IMR-90 (cell line): ENCODE measurements around the gene SIAH2. TPM values are rescaled to one million over a fixed set of nuclear protein-coding genes. Genes with fewer than 3 reads are reported as not detected.

ENCODE experiments used
- ATAC-seq: fragments of 200-7000 bp; cut with Tn5 transposase; 2 replicates; pipeline ENCODE4 v1.9.1; 2020; ENCODE audit warnings: low read depth, mild to moderate bottlenecking, moderate library complexity
- BruUV-seq: library from RNA; stranded (reverse); fragments of 400-500 nt; replicated peaks from 2 replicates; lab custom pipeline; 2021; lab: Mats Ljungman, UMichigan
- CTCF ChIA-PET: fragments of 300-600 bp; formaldehyde crosslinking; extraction: SDS; loops from one replicate; lab custom pipeline; 2021; ENCODE audit warnings: antibody characterized with exemption; lab: Yijun Ruan, JAX
- POLR2A ChIA-PET: fragments of 300-600 bp; sonication (Branson Sonifier 250); formaldehyde crosslinking; loops from one replicate; lab custom pipeline; 2022; ENCODE audit warnings: antibody characterized with exemption; ENCODE audit not compliant: unreplicated experiment; lab: Charles Lee
- DNase-seq: peaks from one replicate; pipeline ENCODE4 v3.0.0; 2013
- H2AFZ ChIP-seq: replicated peaks from 2 replicates; pipeline ENCODE3; 2013; ENCODE audit warnings: low read length, mild to moderate bottlenecking; ENCODE audit not compliant: poor library complexity
- H2AK5ac ChIP-seq: 2 replicates; pipeline ENCODE4 v1.6.1; 2013; ENCODE audit warnings: low read depth, low read length, inconsistent platforms
- H2AK9ac ChIP-seq: replicated peaks from 2 replicates; pipeline ENCODE3; 2013; ENCODE audit warnings: mild to moderate bottlenecking, low read depth, low read length, moderate library complexity; ENCODE audit not compliant: poor library complexity
- H2BK120ac ChIP-seq: 2 replicates; pipeline ENCODE4 v1.6.1; 2013; ENCODE audit warnings: low read depth, low read length, inconsistent platforms
- H2BK15ac ChIP-seq: 3 replicates; pipeline ENCODE4 v1.6.1; 2013; ENCODE audit warnings: low read depth, low read length, inconsistent platforms
- H2BK20ac ChIP-seq: 2 replicates; pipeline ENCODE4 v1.6.1; 2013; ENCODE audit warnings: low read depth, mild to moderate bottlenecking, inconsistent platforms, low read length, moderate library complexity
- H2BK5ac ChIP-seq: 2 replicates; pipeline ENCODE4 v1.6.1; 2013; ENCODE audit warnings: mild to moderate bottlenecking, low read depth, low read length, inconsistent platforms; ENCODE audit not compliant: poor library complexity, severe bottlenecking
- H3K14ac ChIP-seq: replicated peaks from 2 replicates; pipeline ENCODE4 v1.6.1; 2013; ENCODE audit warnings: low read depth, low read length, inconsistent platforms
- H3K18ac ChIP-seq: 2 replicates; pipeline ENCODE4 v1.6.1; 2013; ENCODE audit warnings: low read depth, low read length, control low read depth
- H3K23ac ChIP-seq: 2 replicates; pipeline ENCODE4 v1.6.1; 2013; ENCODE audit warnings: low read depth, low read length, inconsistent platforms
- H3K27ac ChIP-seq: 2 replicates; pipeline ENCODE4 v1.5.1; 2013; ENCODE audit warnings: mild to moderate bottlenecking, control low read depth, low read length; ENCODE audit not compliant: insufficient read depth
- H3K27me3 ChIP-seq: 2 replicates; pipeline ENCODE4 v1.6.1; 2013; ENCODE audit warnings: low read length; ENCODE audit not compliant: control insufficient read depth, insufficient read depth
- H3K36me3 ChIP-seq: 2 replicates; pipeline ENCODE4 v1.6.1; 2013; ENCODE audit warnings: low read length, mixed read lengths; ENCODE audit not compliant: control insufficient read depth, insufficient read depth
- H3K4ac ChIP-seq: 2 replicates; pipeline ENCODE4 v1.6.1; 2013; ENCODE audit warnings: low read depth, low read length, inconsistent platforms
- H3K4me1 ChIP-seq: 2 replicates; pipeline ENCODE4 v1.6.1; 2013; ENCODE audit warnings: low read length, mixed read lengths; ENCODE audit not compliant: control insufficient read depth, insufficient read depth
- H3K4me2 ChIP-seq: 2 replicates; pipeline ENCODE4 v1.6.1; 2013; ENCODE audit warnings: low read depth, mild to moderate bottlenecking, control low read depth, low read length, moderate library complexity
- H3K4me3 ChIP-seq: 2 replicates; pipeline ENCODE4 v1.5.1; 2013; ENCODE audit warnings: low read depth, mild to moderate bottlenecking, control low read depth, low read length, moderate library complexity; ENCODE audit not compliant: insufficient read depth
- H3K56ac ChIP-seq: 2 replicates; pipeline ENCODE4 v1.6.1; 2013; ENCODE audit warnings: low read length, inconsistent platforms; ENCODE audit not compliant: insufficient read depth; ENCODE audit errors: extremely low read depth
- H3K79me1 ChIP-seq, 2 experiments: 2 replicates each; pipeline ENCODE4 v1.6.1; 2013; ENCODE audit warnings: low read length in 2 of 2, inconsistent platforms in 1 of 2, low read depth in 1 of 2
- H3K9ac ChIP-seq: 2 replicates; pipeline ENCODE4 v1.6.1; 2013; ENCODE audit warnings: low read depth, low read length, control low read depth
- H3K9me1 ChIP-seq: 2 replicates; pipeline ENCODE4 v1.6.1; 2013; ENCODE audit warnings: low read length, inconsistent platforms; ENCODE audit not compliant: insufficient read depth
- H3K9me3 ChIP-seq: 2 replicates; pipeline ENCODE4 v1.6.1; 2013; ENCODE audit warnings: low read length; ENCODE audit not compliant: control insufficient read depth, insufficient read depth
- H4K20me1 ChIP-seq: 2 replicates; pipeline ENCODE4 v1.6.1; 2013; ENCODE audit warnings: low read length, inconsistent platforms; ENCODE audit not compliant: insufficient read depth
- H4K5ac ChIP-seq: 2 replicates; pipeline ENCODE4 v1.6.1; 2013; ENCODE audit warnings: mild to moderate bottlenecking, low read depth, low read length, control low read depth
- H4K8ac ChIP-seq, 2 experiments: 2 replicates each; pipeline ENCODE4 v1.6.1; 2013; ENCODE audit warnings: low read depth in 2 of 2, low read length in 2 of 2, control low read depth in 1 of 2, inconsistent platforms in 1 of 2
- H4K91ac ChIP-seq: 2 replicates; pipeline ENCODE4 v1.6.1; 2013; ENCODE audit warnings: low read depth, low read length, inconsistent platforms; ENCODE audit not compliant: insufficient read depth
- BHLHE40 ChIP-seq: fragments of 150-350 bp; IDR thresholded peaks from 2 replicates; pipeline ENCODE4 v1.6.1; 2016; ENCODE audit warnings: mild to moderate bottlenecking, low read depth, low read length
- CEBPB ChIP-seq: IDR thresholded peaks from 2 replicates; pipeline ENCODE4 v1.6.1; 2012; ENCODE audit warnings: low read depth, low read length, improper control_type of control experiment
- CHD1 ChIP-seq: IDR thresholded peaks from 2 replicates; pipeline ENCODE4 v1.6.1; 2012; ENCODE audit warnings: low read depth, low read length, improper control_type of control experiment
- CTCF ChIP-seq: conservative IDR thresholded peaks from 2 replicates; pipeline ENCODE4 v1.5.1; 2012; ENCODE audit warnings: mild to moderate bottlenecking, low read depth, low read length, improper control_type of control experiment
- ELK1 ChIP-seq: fragments of 150-350 bp; IDR thresholded peaks from 2 replicates; pipeline ENCODE4 v1.6.1; 2016; ENCODE audit warnings: low read depth, mild to moderate bottlenecking, low read length, moderate library complexity, borderline replicate concordance
- FOS ChIP-seq: fragments of 150-350 bp; IDR thresholded peaks from 2 replicates; pipeline ENCODE4 v1.6.1; 2016; ENCODE audit warnings: low read depth, low read length
- MAFK ChIP-seq: IDR thresholded peaks from 2 replicates; pipeline ENCODE4 v1.6.1; 2012; ENCODE audit warnings: low read depth, low read length, improper control_type of control experiment
- MAZ ChIP-seq: IDR thresholded peaks from 2 replicates; pipeline ENCODE4 v1.6.1; 2012; ENCODE audit warnings: low read depth, mild to moderate bottlenecking, low read length, improper control_type of control experiment, moderate library complexity, borderline replicate concordance
- MXI1 ChIP-seq: IDR thresholded peaks from 2 replicates; pipeline ENCODE4 v1.6.1; 2012; ENCODE audit warnings: low read depth, mild to moderate bottlenecking, low read length, moderate library complexity, borderline replicate concordance
- NFE2L2 ChIP-seq: fragments of 150-350 bp; IDR thresholded peaks from 2 replicates; pipeline ENCODE4 v1.6.1; 2016; ENCODE audit warnings: low read depth, mild to moderate bottlenecking, low read length
- POLR2A ChIP-seq: IDR thresholded peaks from 2 replicates; pipeline ENCODE4 v1.6.1; 2012; ENCODE audit warnings: mild to moderate bottlenecking, low read depth, low read length
- RAD21 ChIP-seq: IDR thresholded peaks from 2 replicates; pipeline ENCODE4 v1.6.1; 2012; ENCODE audit warnings: low read length, improper control_type of control experiment
- RCOR1 ChIP-seq: IDR thresholded peaks from 2 replicates; pipeline ENCODE4 v1.6.1; 2012; ENCODE audit warnings: mild to moderate bottlenecking, low read length, improper control_type of control experiment; ENCODE audit not compliant: insufficient replicate concordance
- RFX5 ChIP-seq: IDR thresholded peaks from 2 replicates; pipeline ENCODE4 v1.8.0; 2012; ENCODE audit warnings: low read depth, mild to moderate bottlenecking, low read length, moderate library complexity
- SMC3 ChIP-seq: fragments of 150-350 bp; IDR thresholded peaks from 2 replicates; pipeline ENCODE4 v1.6.1; 2016; ENCODE audit warnings: low read depth, mild to moderate bottlenecking, antibody characterized with exemption, low read length, moderate library complexity
- USF2 ChIP-seq: fragments of 150-350 bp; IDR thresholded peaks from 2 replicates; pipeline ENCODE4 v1.6.1; 2017; ENCODE audit warnings: mild to moderate bottlenecking, antibody characterized with exemption, low read length, low read depth
- WGBS, 2 experiments: methylation state at CpG; one replicate each; pipeline versions ENCODE4 v1.1.5 to v1.1.7; 2013; ENCODE audit warnings: missing lambda C conversion rate in 2 of 2; ENCODE audit not compliant: insufficient read length in 1 of 2; ENCODE audit errors: extremely low coverage in 2 of 2; 5-methylcytosine and 5-hydroxymethylcytosine counted together
- dilution Hi-C: fragments of 300-500 bp; cut with HindIII; formaldehyde crosslinking; loops from one replicate; pipeline ENCODE4 v1.14.3; 2018; ENCODE audit warnings: low sequenced_read_pairs; ENCODE audit not compliant: unreplicated experiment
- in situ Hi-C: fragments of 300-500 bp; cut with MboI; formaldehyde crosslinking; loops from 3 replicates; pipeline ENCODE4 v1.14.3; 2019; ENCODE audit warnings: low sequenced_read_pairs, inconsistent platforms, mixed read lengths
- intact Hi-C: fragments of 100-400 bp; cut with micrococcal nuclease; formaldehyde crosslinking; loops from 2 replicates; pipeline ENCODE4 v1.10.0; 2022
- polyA plus RNA-seq, 3 experiments: library from polyadenylated mRNA; depleted of rRNA; stranded (reverse); fragments of >200 nt; gene quantifications; 2 replicates each; pipeline ENCODE4 v1.2.3, GENCODE V29; 2012; ENCODE audit warnings: low replicate concordance in 1 of 3
- total RNA-seq: library from RNA; depleted of rRNA; stranded (reverse); fragments of >200 nt; gene quantifications from 2 replicates; pipeline ENCODE4 v1.2.3, GENCODE V29; 2012

The SIAH2 gene
- total and polyA plus RNA-seq, 2 of the 4 experiments (the other 2 are of a cell fraction): 24.7 to 61.8 TPM

- H3K14ac ChIP-seq: no peak overlapping the region; the same call in 1 of the 2 replicates
- no peak overlapping the region for H2AK9ac ChIP-seq
- H3K4ac ChIP-seq: no peak overlapping the region
- DNase-seq: no peak
- WGBS, 2 experiments: no CpG with 5 or more reads among the region's 4 CpGs
- no peak overlapping the region for H3K56ac ChIP-seq
- CTCF ChIA-PET: interaction anchor here (1.3 kb wide), 1 partner anchor 9 kb away, joined by 4 read pairs; no protein-coding TSS in a partner anchor
- intact Hi-C loops: no loop called here
- no peak overlapping the region for H3K27ac ChIP-seq
- H3K9me3 ChIP-seq: no peaks in the 10 kb centered on the region
- H2BK120ac ChIP-seq: no peak overlapping the region
- ATAC-seq: no peak
- no peak overlapping the region for H3K4me3 ChIP-seq
- no peaks in the 10 kb centered on the region for H3K27me3 ChIP-seq
- peaks cover 33% of the 10 kb centered on the region; the same call in 1 of the 2 replicates for H4K20me1 ChIP-seq
- no peak overlapping the region for H4K8ac ChIP-seq
- H2BK5ac ChIP-seq: no peak overlapping the region
- H3K79me1 ChIP-seq: peaks cover 29 to 53% of the 10 kb centered on the region in 2 experiments
- H3K9ac ChIP-seq: no peak overlapping the region
- no peak overlapping the region for H3K4me2 ChIP-seq
- POLR2A ChIA-PET: no interaction called here
- H3K36me3 ChIP-seq: peaks cover 18% of the 10 kb centered on the region
- H3K4me1 ChIP-seq: peaks cover 4% of the 10 kb centered on the region
- TF ChIP-seq FOS (no peak), SMC3 (no peak), CTCF (no peak), MAZ (no peak), POLR2A (no peak), CEBPB (no peak), ELK1 (no peak), CHD1 (no peak), BHLHE40 (no peak), MXI1 (no peak), RFX5 (no peak), RAD21 (no peak), RCOR1 (no peak), MAFK (no peak), USF2 (no peak), NFE2L2 (no peak)
- dilution Hi-C loops: no loop called here
- H2BK20ac ChIP-seq: no peak overlapping the region
- no peak overlapping the region for H3K18ac ChIP-seq
- H4K91ac ChIP-seq: no peak overlapping the region
- no peak overlapping the region; the same call in 2 of the 3 replicates for H2BK15ac ChIP-seq
- no TSS peak for BruUV-seq
- H3K9me1 ChIP-seq: peaks cover 16% of the 10 kb centered on the region
- no peak overlapping the region for H4K5ac ChIP-seq
- in situ Hi-C loops: no loop called here
- no peak overlapping the region for H3K23ac ChIP-seq
- no peak overlapping the region for H2AK5ac ChIP-seq
- no peak overlapping the region for H2AFZ ChIP-seq
Measured at GRCh38 chr3:150738688-150739087, 24.3 kb downstream of the SIAH2 start.
